NOMO-1 treated with dmso at 0.1 percent for 144 hours (cell line): ENCODE results near the gene TPMT.

Experiments used
- DNase-seq: peaks from one replicate; lab custom pipeline; 2025; ENCODE audit not compliant: unreplicated experiment; lab: John Stamatoyannopoulos, UW

The TPMT gene

GRCh38 chr6:18117136-18117535, 37.7 kb downstream of the TPMT start:
- no peak for DNase-seq

- DNase-seq: peak; percentile 3
These were observed 39.5 kb downstream of the TPMT start for GRCh38 chr6:18115356-18115755.

- DNase-seq: no peak
These were observed 44.7 kb downstream of the TPMT start for GRCh38 chr6:18110162-18110561.

- no peak for DNase-seq
These were observed 47.8 kb downstream of the TPMT start for GRCh38 chr6:18107061-18107460.

GRCh38 chr6:18102783-18103509, 51.9 kb downstream of the TPMT start:
- DNase-seq: no peak

GRCh38 chr6:18101873-18102272, 53.0 kb downstream of the TPMT start:
- DNase-seq: no peak

- no peak for DNase-seq
These were observed 53.6 kb downstream of the TPMT start for GRCh38 chr6:18101271-18101670.

- DNase-seq: no peak
These were observed 54.6 kb downstream of the TPMT start for GRCh38 chr6:18100296-18100695.

GRCh38 chr6:18099511-18099910, 55.4 kb downstream of the TPMT start:
- DNase-seq: no peak

GRCh38 chr6:18096423-18096822, 58.5 kb downstream of the TPMT start:
- DNase-seq: no peak

- no peak for DNase-seq
These were observed 63.5 kb downstream of the TPMT start for GRCh38 chr6:18091382-18091781.

GRCh38 chr6:18090349-18090786, 64.5 kb downstream of the TPMT start:
- no peak for DNase-seq

GRCh38 chr6:18088419-18089296, 66.2 kb downstream of the TPMT start:
- no peak for DNase-seq

GRCh38 chr6:18087396-18088165, 67.3 kb downstream of the TPMT start:
- DNase-seq: no peak

GRCh38 chr6:18081025-18081668, 73.7 kb downstream of the TPMT start:
- no peak for DNase-seq

- no peak for DNase-seq
These were observed 74.3 kb downstream of the TPMT start for GRCh38 chr6:18080544-18080943.

GRCh38 chr6:18078866-18079265, 76.0 kb downstream of the TPMT start:
- DNase-seq: peak; percentile 20
